Stimulated activated CD8-positive, alpha-beta memory T cell treated with anti-CD3 and anti-CD28 coated beads, Interleukin-4, amount 100 ng/mL, for 24 hours (primary cell): Measurements from ENCODE around the gene NXPE3.

Experiments
- DNase-seq: peaks from one replicate; pipeline ENCODE4 v3.0.0-alpha.2; 2020; ENCODE audit warnings: low read depth

Gene NXPE3

DNA sequence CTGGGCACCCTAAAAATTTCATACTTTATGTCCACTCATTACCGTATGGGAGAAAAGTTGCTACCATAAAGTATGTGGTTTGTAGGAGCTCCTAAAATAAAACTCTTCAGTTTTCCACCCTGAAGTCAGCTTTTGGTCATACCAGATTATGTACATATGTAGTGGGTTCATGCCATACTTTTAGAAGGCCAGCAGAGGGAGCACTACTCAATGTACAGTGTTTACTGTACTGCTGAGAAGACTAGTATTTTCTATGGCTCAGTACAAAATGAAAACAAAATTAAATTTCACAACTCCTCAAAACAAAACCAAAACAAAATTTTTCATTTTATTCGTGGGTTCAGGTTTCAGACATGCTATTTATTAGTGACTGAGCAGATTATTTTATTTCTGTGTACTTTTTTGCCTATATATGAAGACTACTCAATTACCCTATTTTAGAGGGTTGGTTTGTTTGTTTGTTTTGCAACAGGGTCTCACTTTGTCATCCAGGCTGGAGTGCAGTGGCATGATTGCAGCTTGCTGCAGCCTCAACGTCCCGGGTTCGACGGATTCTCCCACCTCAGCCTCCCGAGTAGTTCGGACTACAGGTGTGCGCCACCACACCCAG lies 24.3 kb downstream of the NXPE3 start:
- DNase-seq, result no peak

DNA sequence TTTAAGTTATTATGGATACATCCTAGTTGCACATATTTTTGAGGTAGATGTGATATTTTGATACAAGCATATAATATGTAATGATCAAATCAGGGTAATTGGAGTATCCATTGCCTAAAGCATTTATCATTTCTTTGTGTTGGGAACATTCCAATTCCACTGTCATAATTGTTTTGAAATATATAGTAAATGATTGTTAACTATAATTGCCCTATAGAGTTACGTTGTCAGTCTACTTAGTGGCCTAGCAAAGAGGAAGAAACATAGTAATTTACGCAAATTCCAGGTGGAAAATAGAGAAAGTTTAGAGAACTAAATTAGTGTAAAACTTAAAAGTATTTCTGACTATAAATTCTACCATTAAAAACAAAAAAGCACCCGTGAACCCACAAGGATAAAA lies 24.9 kb downstream of the NXPE3 start:
- no peak for DNase-seq

- no peak for DNase-seq
Observed at GRCh38 chr3:101806491-101806890, 27.5 kb downstream of the NXPE3 start.

- no peak for DNase-seq
Observed at GRCh38 chr3:101807888-101808287, 28.9 kb downstream of the NXPE3 start.

- DNase-seq, result no peak
Observed at GRCh38 chr3:101809178-101810021, 30.4 kb downstream of the NXPE3 start.

GRCh38 chr3:101810022-101810418 lies 31.0 kb downstream of the NXPE3 start:
- DNase-seq, result no peak

DNA sequence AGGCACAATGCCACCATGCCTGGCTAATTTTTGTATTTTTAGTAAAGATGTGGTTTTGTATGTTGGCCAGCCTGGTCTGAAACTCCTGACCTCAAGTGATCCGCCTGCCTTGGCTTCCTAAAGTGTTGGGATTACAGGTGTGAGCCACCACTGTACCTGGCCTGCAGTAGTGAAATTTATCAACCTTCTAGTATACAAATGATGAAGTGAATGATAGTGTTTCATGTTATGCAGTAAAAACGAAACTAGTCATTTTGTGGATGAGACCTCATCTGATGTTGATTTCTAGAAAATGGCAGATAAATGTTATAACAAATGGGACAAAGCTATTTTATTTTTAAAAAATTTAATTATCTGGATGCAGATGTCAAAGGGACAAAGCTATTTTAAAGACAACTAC lies 32.9 kb downstream of the NXPE3 start:
- DNase-seq, result no peak

DNA sequence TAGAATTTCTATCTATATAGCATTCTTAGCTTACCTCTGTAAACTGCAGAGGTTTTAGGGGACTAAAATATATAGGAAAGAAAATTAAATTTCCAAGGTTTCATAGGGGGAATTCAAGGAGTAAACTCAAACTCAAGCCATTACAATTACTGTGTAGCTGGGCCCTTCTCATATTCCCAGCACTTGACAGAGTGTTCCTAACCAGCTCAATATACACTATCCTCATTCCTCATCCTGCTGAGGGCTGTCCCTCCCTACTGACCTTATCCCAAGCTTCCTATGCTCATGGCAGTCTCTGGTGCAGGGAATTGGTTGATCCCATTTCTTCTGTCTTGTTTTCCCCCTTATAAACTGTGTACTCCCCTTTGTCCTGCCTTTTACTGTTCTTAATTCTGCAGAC lies 33.9 kb downstream of the NXPE3 start:
- no peak for DNase-seq

- no peak for DNase-seq
Observed at GRCh38 chr3:101813817-101814440, 34.9 kb downstream of the NXPE3 start.

DNA sequence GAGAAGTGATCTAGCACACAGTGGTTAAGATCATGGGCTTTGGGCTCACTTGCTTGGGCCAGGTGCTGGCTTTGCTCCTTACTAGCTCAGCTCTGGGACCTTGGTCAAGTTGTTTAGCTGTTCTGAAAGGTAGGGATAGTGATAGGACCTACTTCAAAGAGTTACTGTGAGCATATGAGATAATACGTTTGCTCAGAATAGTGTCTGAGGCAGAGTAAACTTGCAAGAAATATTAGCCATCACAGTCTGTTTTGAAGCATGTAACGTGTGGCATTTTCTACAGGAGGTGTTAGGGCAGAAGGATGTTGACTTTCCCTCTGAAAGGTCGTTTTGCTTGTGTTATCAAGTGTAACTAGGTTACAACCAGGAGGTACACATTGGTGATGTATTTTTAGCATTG lies 35.8 kb downstream of the NXPE3 start:
- no peak for DNase-seq

GRCh38 chr3:101816215-101817149 lies 37.5 kb downstream of the NXPE3 start:
- DNase-seq, result no peak

GRCh38 chr3:101817992-101818391 lies 39.0 kb downstream of the NXPE3 start:
- DNase-seq, result no peak

GRCh38 chr3:101819649-101820206 lies 40.7 kb downstream of the NXPE3 start:
- DNase-seq, result no peak

GRCh38 chr3:101821503-101821902 lies 42.5 kb downstream of the NXPE3 start:
- no peak for DNase-seq

GRCh38 chr3:101823525-101823924 lies 44.5 kb downstream of the NXPE3 start:
- DNase-seq, result no peak

DNA sequence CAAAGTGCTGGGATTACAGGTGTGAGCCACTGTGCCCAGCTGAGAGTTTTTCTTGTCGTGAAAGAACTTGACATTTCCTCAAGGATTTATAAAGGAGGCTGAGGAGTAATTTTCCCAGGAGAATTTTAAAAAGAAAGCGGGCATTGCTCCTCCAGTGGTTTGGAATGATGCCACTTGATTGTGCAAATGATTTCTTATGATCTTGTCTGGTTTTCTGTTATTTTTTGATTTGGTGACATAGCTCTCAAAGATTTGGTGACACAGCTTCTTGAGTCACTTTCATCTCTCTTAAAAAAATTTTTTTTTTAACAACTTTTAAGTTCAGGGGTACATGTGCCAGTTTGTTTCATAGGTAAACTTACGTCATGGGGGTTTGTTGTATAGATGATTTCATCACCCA lies 45.7 kb downstream of the NXPE3 start:
- DNase-seq, result no peak

GRCh38 chr3:101825904-101826445 lies 47.0 kb downstream of the NXPE3 start:
- DNase-seq, result no peak

- DNase-seq, result peak; percentile 83
Observed at GRCh38 chr3:101827211-101828174, 48.5 kb downstream of the NXPE3 start.

- DNase-seq, result no peak
Observed at GRCh38 chr3:101828276-101828675, 49.3 kb downstream of the NXPE3 start.

- no peak for DNase-seq
Observed at GRCh38 chr3:101828691-101829436, 49.9 kb downstream of the NXPE3 start.
